ENCODE measurements around the gene MIF.
"Not testable (repeated sequence)": the region's sequence is repeated elsewhere in the genome, so short reads cannot be mapped to it uniquely, and the experiment has no call there.

The MIF gene

GRCh38 chr22:23849009-23850006 lies 44.9 kb upstream of the MIF start:
- no peak overlapping the region for H3K4me3 ChIP-seq (ENCODE audit: low read depth, low read length)
- TF ChIP-seq CTCF (IDR thresholded peaks at IDR 0.05; ENCODE audit: low read depth, low read length): peak; percentile 90

- no peak for TF ChIP-seq CTCF (IDR thresholded peaks at IDR 0.05; ENCODE audit: low read depth, low read length)
Measured at GRCh38 chr22:23850136-23850611, 44.0 kb upstream of the MIF start.

GRCh38 chr22:23856721-23857605 lies 37.2 kb upstream of the MIF start:
- TF ChIP-seq CTCF (IDR thresholded peaks at IDR 0.05; ENCODE audit: low read depth, low read length): no peak
- H3K4me3 ChIP-seq (ENCODE audit: low read depth, low read length): peak overlapping the region; percentile 80

More at GRCh38 chr22:23850136-23850611, 44.0 kb upstream of the MIF start:
- H3K4me3 ChIP-seq (ENCODE audit: low read depth, low read length): no peak overlapping the region

GRCh38 chr22:23857606-23858483 lies 36.3 kb upstream of the MIF start, which contains the start of gene SLC2A11:
SLC2A11 (plus strand) TSS chr22:23857875; CDS start chr22:23858000, 125 bp downstream.
- TF ChIP-seq CTCF (IDR thresholded peaks at IDR 0.05; ENCODE audit: low read depth, low read length): no peak
- H3K4me3 ChIP-seq (ENCODE audit: low read depth, low read length): peak within 1 kb of the TSS; percentile 80

- TF ChIP-seq CTCF (IDR thresholded peaks at IDR 0.05; ENCODE audit: low read depth, low read length): no peak
- H3K4me3 ChIP-seq (ENCODE audit: low read depth, low read length): peak overlapping the region; percentile 80
Measured at GRCh38 chr22:23858484-23858815, 35.7 kb upstream of the MIF start.

- TF ChIP-seq CTCF (IDR thresholded peaks at IDR 0.05; ENCODE audit: low read depth, low read length): no peak
- H3K4me3 ChIP-seq (ENCODE audit: low read depth, low read length): no peak overlapping the region
Measured at GRCh38 chr22:23859201-23859600, 35.0 kb upstream of the MIF start.

GRCh38 chr22:23860187-23860586 lies 34.0 kb upstream of the MIF start:
- H3K4me3 ChIP-seq (ENCODE audit: low read depth, low read length): not testable (repeated sequence)
